Endothelial cell of umbilical vein (primary cell): ENCODE results near the gene AQR. TPM values are rescaled to one million over a fixed set of nuclear protein-coding genes. Genes with fewer than 3 reads are reported as not detected.

Experiments
- BruUV-seq: library from RNA; stranded (reverse); fragments of 400-500 nt; replicated peaks from 2 replicates; lab custom pipeline; 2021; lab: Mats Ljungman, UMichigan
- CTCF ChIA-PET: fragments of 300-600, 350-600 bp; sonication (Branson Sonifier 250); formaldehyde crosslinking; loops from one replicate; lab custom pipeline; 2021; ENCODE audit warnings: antibody characterized with exemption, inconsistent platforms; lab: Charles Lee
- POLR2A ChIA-PET: fragments of 300-600, 350-600 bp; sonication (Branson Sonifier 250); formaldehyde crosslinking; loops from one replicate; lab custom pipeline; 2021; ENCODE audit warnings: antibody characterized with exemption, inconsistent platforms; lab: Charles Lee
- DNase-seq: peaks from one replicate; pipeline ENCODE4 v3.0.0-alpha.2; 2011; ENCODE audit warnings: low read depth, low spot score
- FAIRE-seq: peaks from 2 replicates; lab custom pipeline; 2011; peaks lifted over from hg19 to GRCh38; lab: Jason Lieb, UNC
- H2AFZ ChIP-seq: 2 replicates; pipeline ENCODE4 v1.6.0; 2012; ENCODE audit warnings: low read depth, low read length, control low read depth, inconsistent platforms
- H3K27ac ChIP-seq: 2 replicates; pipeline ENCODE4 v1.5.1; 2011; ENCODE audit warnings: low read depth, mild to moderate bottlenecking, control low read depth, low read length, moderate library complexity; ENCODE audit not compliant: insufficient read depth
- H3K27me3 ChIP-seq, 2 experiments: 2 replicates each; pipeline versions ENCODE4 v1.6.0 to v1.6.1; 2011; ENCODE audit warnings: low read length in 2 of 2, mixed read lengths in 1 of 2; ENCODE audit not compliant: control insufficient read depth in 2 of 2, insufficient read depth in 2 of 2
- H3K36me3 ChIP-seq, 2 experiments: 2 replicates in 1 of 2; 3 replicates in 1 of 2; pipeline ENCODE4 v1.5.1; 2011; ENCODE audit warnings: low read length in 2 of 2, mild to moderate bottlenecking in 1 of 2, moderate library complexity in 1 of 2; ENCODE audit not compliant: control insufficient read depth in 2 of 2, insufficient read depth in 2 of 2; ENCODE audit errors: extremely low read depth in 1 of 2
- H3K4me1 ChIP-seq: 3 replicates; pipeline ENCODE4 v1.5.1; 2011; ENCODE audit warnings: mild to moderate bottlenecking, low read length; ENCODE audit not compliant: control insufficient read depth, insufficient read depth; ENCODE audit errors: extremely low read depth
- H3K4me2 ChIP-seq: 2 replicates; pipeline ENCODE4 v1.6.1; 2011; ENCODE audit warnings: low read length, control low read depth, mixed read lengths; ENCODE audit not compliant: insufficient read depth
- H3K4me3 ChIP-seq, 3 experiments: fragments of 200-600 bp in 1 of 3; sonication (generic), shearing (Covaris generic) in 1 of 3; replicated peaks in 1 of 3; 2 replicates each; pipeline ENCODE4 v1.5.1; 2011 to 2016; ENCODE audit warnings: control low read depth in 3 of 3, low read length in 3 of 3, mild to moderate bottlenecking in 2 of 3, inconsistent platforms in 1 of 3, low read depth in 1 of 3, moderate library complexity in 1 of 3; ENCODE audit not compliant: insufficient read depth in 1 of 3
- H3K79me2 ChIP-seq: 2 replicates; pipeline ENCODE4 v1.6.0; 2012; ENCODE audit warnings: low read length, inconsistent platforms; ENCODE audit not compliant: control insufficient read depth, insufficient read depth
- H3K9ac ChIP-seq: replicated peaks from 2 replicates; pipeline ENCODE3; 2011; ENCODE audit warnings: low read length, control low read depth; ENCODE audit not compliant: insufficient read depth; ENCODE audit errors: extremely low read depth
- H3K9me1 ChIP-seq: replicated peaks from 3 replicates; pipeline ENCODE4 v1.6.0; 2011; ENCODE audit warnings: mild to moderate bottlenecking, low read length; ENCODE audit not compliant: control insufficient read depth, insufficient read depth; ENCODE audit errors: extremely low read depth
- H3K9me3 ChIP-seq: replicated peaks from 2 replicates; pipeline ENCODE4 v1.5.1; 2012; ENCODE audit warnings: low read length, inconsistent platforms; ENCODE audit not compliant: control insufficient read depth, insufficient read depth
- H4K20me1 ChIP-seq: replicated peaks from 2 replicates; pipeline ENCODE3; 2011; ENCODE audit warnings: mild to moderate bottlenecking, low read length; ENCODE audit not compliant: control insufficient read depth, insufficient read depth; ENCODE audit errors: extremely low read depth
- CTCF ChIP-seq, 2 donors: IDR thresholded peaks; 1 replicate in 1 of 2; 2 replicates in 1 of 2; pipeline ENCODE4 v1.5.1; 2011; ENCODE audit warnings: low read length in 2 of 2, mild to moderate bottlenecking in 2 of 2, moderate library complexity in 2 of 2, control low read depth in 1 of 2, inconsistent platforms in 1 of 2, low read depth in 1 of 2; ENCODE audit not compliant: insufficient read depth in 1 of 2; ENCODE audit errors: extremely low read depth in 1 of 2
- EZH2 ChIP-seq: IDR thresholded peaks from 2 replicates; pipeline ENCODE4 v1.6.1; 2012; ENCODE audit warnings: borderline replicate concordance, low read depth, mild to moderate bottlenecking, moderate library complexity, low read length, inconsistent platforms; ENCODE audit not compliant: severe bottlenecking
- FOS ChIP-seq: IDR thresholded peaks from 2 replicates; pipeline ENCODE4 v1.6.1; 2011; ENCODE audit warnings: mild to moderate bottlenecking, low read length, moderate library complexity, borderline replicate concordance; ENCODE audit not compliant: insufficient read depth
- GATA2 ChIP-seq: IDR thresholded peaks from 2 replicates; pipeline ENCODE4 v1.7.0; 2011; ENCODE audit warnings: low read depth, mild to moderate bottlenecking, moderate library complexity, mixed read lengths, low read length; ENCODE audit not compliant: insufficient read length, insufficient read depth
- JUN ChIP-seq: IDR thresholded peaks from 2 replicates; pipeline ENCODE4 v1.6.1; 2011; ENCODE audit warnings: borderline replicate concordance, low read depth; ENCODE audit not compliant: insufficient read length, insufficient read depth
- MAX ChIP-seq: IDR thresholded peaks from 2 replicates; pipeline ENCODE4 v1.6.1; 2011; ENCODE audit not compliant: insufficient read depth, insufficient read length
- MYC ChIP-seq: IDR thresholded peaks from one replicate; pipeline ENCODE4 v1.6.1; 2011; ENCODE audit warnings: mild to moderate bottlenecking, low read depth, low read length
- POLR2A ChIP-seq: IDR thresholded peaks from 2 replicates; pipeline ENCODE4 v1.6.1; 2012; ENCODE audit warnings: low read depth, mild to moderate bottlenecking, control low read depth, low read length
- POLR2AphosphoS5 ChIP-seq: IDR thresholded peaks from 2 replicates; pipeline ENCODE4 v1.6.1; 2012; ENCODE audit warnings: low read depth, mild to moderate bottlenecking, control low read depth, low read length, moderate library complexity; ENCODE audit not compliant: insufficient read depth
- dilution Hi-C: fragments of 300-500 bp; cut with MboI; formaldehyde crosslinking; loops from one replicate; pipeline ENCODE4 v1.15.0; 2019; ENCODE audit warnings: low sequenced_read_pairs; ENCODE audit not compliant: extremely low pct_ligation_motif_present
- intact Hi-C: fragments of 100-400 bp; cut with micrococcal nuclease; formaldehyde crosslinking; loops from one replicate; pipeline ENCODE4 v1.10.0; 2022
- polyA plus RNA-seq, 4 experiments: library from polyadenylated mRNA; depleted of rRNA in 3 of 4; stranded (reverse) in 3 of 4; unstranded in 1 of 4; fragments of >200 nt; gene quantifications; 2 replicates each; pipeline versions ENCODE4 v1.2.1 to v1.2.3, GENCODE V29; 2011 to 2012; ENCODE audit warnings: missing spikeins in 1 of 4
- total RNA-seq: library from RNA; stranded (reverse); gene quantifications from 2 replicates; pipeline ENCODE4 v1.2.3, GENCODE V29; 2021

Gene AQR
- total and polyA plus RNA-seq, 2 donors (not counting 3 experiments of a cell fraction or from before 2014, with no cell fraction given), result 18.7 to 37.5 TPM

- BruUV-seq, result no TSS peak
- Histone ChIP-seq H3K36me3 (no peaks in the 10 kb centered on the region), H4K20me1 (no peaks in the 10 kb centered on the region), H3K27ac (no peak overlapping the region), H3K27me3 (peaks cover 0 to 4% of the 10 kb centered on the region in 2 experiments), H3K4me1 (no peaks in the 10 kb centered on the region), H3K9ac (no peak overlapping the region), H3K9me3 (no peaks in the 10 kb centered on the region), H3K4me3 (no peak overlapping the region), H3K79me2 (no peaks in the 10 kb centered on the region), H3K4me2 (no peak overlapping the region), H2AFZ (no peak overlapping the region), H3K9me1 (no peaks in the 10 kb centered on the region)
- FAIRE-seq (no peak), DNase-seq (no peak)
- dilution Hi-C loops, result no loop called here
- ChIA-PET CTCF (no interaction called here), POLR2A (interaction anchor here (0.5 kb wide), 1 partner anchor 10 kb away, joined by 4 read pairs; no protein-coding TSS in a partner anchor)
- TF ChIP-seq MYC (no peak), CTCF (IDR thresholded peaks at IDR 0.05; ENCODE audit: extremely low read depth in 1 of 2, insufficient read depth in 1 of 2, low read depth in 1 of 2, low read length in 2 of 2) (no peak), MAX (no peak)
- intact Hi-C loops, result no loop called here
These were observed 25.4 kb upstream of the AQR start for GRCh38 chr15:34994925-34995324.

GRCh38 chr15:34993877-34994276 is 24.3 kb upstream of the AQR start:
- Histone ChIP-seq H3K9me3 (no peaks in the 10 kb centered on the region), H3K79me2 (no peaks in the 10 kb centered on the region), H3K27me3 (peaks cover 0 to 4% of the 10 kb centered on the region in 2 experiments), H3K36me3 (no peaks in the 10 kb centered on the region), H3K4me2 (no peak overlapping the region), H3K4me3 (no peak overlapping the region), H3K27ac (no peak overlapping the region), H2AFZ (no peak overlapping the region), H3K9me1 (no peaks in the 10 kb centered on the region), H4K20me1 (no peaks in the 10 kb centered on the region), H3K4me1 (peaks cover 3% of the 10 kb centered on the region), H3K9ac (no peak overlapping the region)
- intact Hi-C loops (no loop called here), dilution Hi-C loops (no loop called here)
- no peak for DNase-seq
- no TSS peak for BruUV-seq
- ChIA-PET POLR2A (no interaction called here), CTCF (interaction anchor here (0.6 to 1.8 kb wide), 2 partner anchors 13 to 24 kb away, joined by 3 to 5 read pairs; partner anchors contain the start of gene AQR)
- TF ChIP-seq FOS (no peak), JUN (no peak), CTCF (IDR thresholded peaks at IDR 0.05; ENCODE audit: extremely low read depth in 1 of 2, insufficient read depth in 1 of 2, low read depth in 1 of 2, low read length in 2 of 2) (no peak), MAX (no peak), POLR2A (no peak), EZH2 (no peak), MYC (no peak), POLR2AphosphoS5 (no peak), GATA2 (no peak)
- no peak for FAIRE-seq
